K562 (cell line): ENCODE results near the gene CFAP251. TPM values are rescaled to one million over a fixed set of nuclear protein-coding genes. Genes with fewer than 3 reads are reported as not detected.

Experiments
- ATF1 ChIP-seq, 2 experiments: fragments of 450-650 bp in 1 of 2; IDR thresholded peaks; 2 replicates each; pipeline ENCODE4 v1.6.1; 2016; ENCODE audit warnings: missing compliant biosample characterization in 1 of 2, missing genetic modification characterization in 1 of 2
- BACH1 ChIP-seq: fragments of 200-800 bp; sonication (Bioruptor generic); IDR thresholded peaks from 2 replicates; pipeline ENCODE4 v1.6.1; 2016; ENCODE audit warnings: missing genetic modification characterization, missing compliant biosample characterization
- CEBPB ChIP-seq: fragments of 450-650 bp; IDR thresholded peaks from 2 replicates; pipeline ENCODE4 v1.6.1; 2016; ENCODE audit warnings: missing genetic modification characterization, missing compliant biosample characterization
- CTBP1 ChIP-seq: fragments of 450-650 bp; IDR thresholded peaks from 2 replicates; pipeline ENCODE4 v1.6.1; 2016; ENCODE audit warnings: borderline replicate concordance
- FOXA1 ChIP-seq: fragments of 450-650 bp; IDR thresholded peaks from 2 replicates; pipeline ENCODE4 v1.6.1; 2016; ENCODE audit warnings: mild to moderate bottlenecking, borderline replicate concordance
- GTF2F1 ChIP-seq: IDR thresholded peaks from 2 replicates; pipeline ENCODE4 v1.6.1; 2011; ENCODE audit warnings: low read depth, low read length, improper control_type of control experiment
- HMG20B ChIP-seq: fragments of 250-450 bp; sonication (Bioruptor Pico); IDR thresholded peaks from 2 replicates; pipeline ENCODE4 v1.5.0; 2021; ENCODE audit warnings: mild to moderate bottlenecking
- NCOA6 ChIP-seq: fragments of 450-650 bp; IDR thresholded peaks from 2 replicates; pipeline ENCODE4 v1.6.1; 2017; ENCODE audit warnings: mild to moderate bottlenecking
- PHF20 ChIP-seq: fragments of 450-650 bp; IDR thresholded peaks from 2 replicates; pipeline ENCODE4 v1.6.1; 2018; ENCODE audit not compliant: partially characterized antibody
- POLR2H ChIP-seq: IDR thresholded peaks from 2 replicates; pipeline ENCODE4 v1.6.1; 2016; ENCODE audit warnings: missing genetic modification characterization, low read depth, mild to moderate bottlenecking, control low read depth, missing compliant biosample characterization, moderate library complexity
- RB1 ChIP-seq: fragments of 450-650 bp; IDR thresholded peaks from 2 replicates; pipeline ENCODE4 v1.6.1; 2017; ENCODE audit warnings: low read depth, mild to moderate bottlenecking
- SIRT6 ChIP-seq: IDR thresholded peaks from one replicate; pipeline ENCODE4 v1.6.1; 2012; ENCODE audit warnings: low read depth, mild to moderate bottlenecking, control low read depth, inconsistent platforms, low read length, moderate library complexity
- ZBTB1 ChIP-seq: sonication (generic); formaldehyde crosslinking; IDR thresholded peaks from 2 replicates; pipeline ENCODE4 v1.8.1; 2023; ENCODE audit warnings: missing genetic modification reagents, low read depth, mild to moderate bottlenecking, borderline replicate concordance
- ZNF133 ChIP-seq: fragments of 250-450 bp; sonication (Bioruptor Pico); IDR thresholded peaks from 2 replicates; pipeline ENCODE4 v1.4.0; 2020; ENCODE audit warnings: mild to moderate bottlenecking
- ZNF3 ChIP-seq: fragments of 250-450 bp; sonication (Bioruptor Pico); IDR thresholded peaks from 2 replicates; pipeline ENCODE4 v1.5.0; 2021; ENCODE audit warnings: mild to moderate bottlenecking, moderate library complexity
- ZNF41 ChIP-seq: fragments of 250-450 bp; sonication (Bioruptor Pico); conservative IDR thresholded peaks from 2 replicates; pipeline ENCODE4 v1.4.0; 2020; ENCODE audit warnings: mild to moderate bottlenecking
- ZNF766 ChIP-seq: fragments of 200-800 bp; sonication (Bioruptor generic); conservative IDR thresholded peaks from 2 replicates; pipeline ENCODE4 v1.6.1; 2016; ENCODE audit warnings: missing genetic modification characterization, missing compliant biosample characterization
- polyA plus RNA-seq, 8 experiments: library from polyadenylated mRNA; depleted of rRNA in 4 of 8; stranded (reverse) in 5 of 8; unstranded in 3 of 8; fragments of >200 nt; fragmentation: Nextera tagmentation in 2 of 8; fragmentation: Illumina TruSeq in 1 of 8; extraction: Ambion mirVana in 2 of 8; extraction: Trizol in 1 of 8; gene quantifications; 2 replicates each; pipeline versions ENCODE4 v1.2.1 to v1.2.3, GENCODE V29; 2011 to 2014; ENCODE audit warnings: inconsistent platforms in 1 of 8, missing spikeins in 1 of 8
- total RNA-seq, 7 experiments: library from RNA; depleted of rRNA in 6 of 7; stranded (reverse); fragments of >200 nt in 6 of 7; fragmentation: Illumina TruSeq in 2 of 7; extraction: Trizol in 2 of 7; gene quantifications; 2 replicates each; pipeline versions ENCODE4 v1.2.1 to v1.2.3, GENCODE V29; 2011 to 2021; ENCODE audit warnings: low replicate concordance in 1 of 7
- TF ChIP-seq, protein P1 (sequence below): fragments of 250-450 bp; sonication (Bioruptor Pico); IDR thresholded peaks from 2 replicates; pipeline ENCODE4 v1.4.0; 2020
- TF ChIP-seq, protein P2 (sequence below): sonication (generic); formaldehyde crosslinking; IDR thresholded peaks from 2 replicates; pipeline ENCODE4 v1.8.0; 2022; ENCODE audit warnings: mild to moderate bottlenecking, low read depth, missing genetic modification reagents
- TF ChIP-seq, protein P3 (sequence below), 2 experiments: IDR thresholded peaks; 2 replicates each; pipeline ENCODE4 v1.6.1; 2011; ENCODE audit warnings: borderline replicate concordance in 1 of 2, control low read depth in 1 of 2, low read depth in 1 of 2, low read length in 1 of 2, mild to moderate bottlenecking in 1 of 2, mixed read lengths in 1 of 2, moderate library complexity in 1 of 2; ENCODE audit not compliant: insufficient read depth in 1 of 2, insufficient read length in 1 of 2, poor library complexity in 1 of 2, severe bottlenecking in 1 of 2; ENCODE audit errors: extremely low read depth in 1 of 2

CFAP251 gene
- total and polyA plus RNA-seq, 9 of the 15 experiments (the other 6 are each of a cell fraction or from before 2014, with no cell fraction given): 16.6 to 31.0 (median 19.1) TPM

DNA sequence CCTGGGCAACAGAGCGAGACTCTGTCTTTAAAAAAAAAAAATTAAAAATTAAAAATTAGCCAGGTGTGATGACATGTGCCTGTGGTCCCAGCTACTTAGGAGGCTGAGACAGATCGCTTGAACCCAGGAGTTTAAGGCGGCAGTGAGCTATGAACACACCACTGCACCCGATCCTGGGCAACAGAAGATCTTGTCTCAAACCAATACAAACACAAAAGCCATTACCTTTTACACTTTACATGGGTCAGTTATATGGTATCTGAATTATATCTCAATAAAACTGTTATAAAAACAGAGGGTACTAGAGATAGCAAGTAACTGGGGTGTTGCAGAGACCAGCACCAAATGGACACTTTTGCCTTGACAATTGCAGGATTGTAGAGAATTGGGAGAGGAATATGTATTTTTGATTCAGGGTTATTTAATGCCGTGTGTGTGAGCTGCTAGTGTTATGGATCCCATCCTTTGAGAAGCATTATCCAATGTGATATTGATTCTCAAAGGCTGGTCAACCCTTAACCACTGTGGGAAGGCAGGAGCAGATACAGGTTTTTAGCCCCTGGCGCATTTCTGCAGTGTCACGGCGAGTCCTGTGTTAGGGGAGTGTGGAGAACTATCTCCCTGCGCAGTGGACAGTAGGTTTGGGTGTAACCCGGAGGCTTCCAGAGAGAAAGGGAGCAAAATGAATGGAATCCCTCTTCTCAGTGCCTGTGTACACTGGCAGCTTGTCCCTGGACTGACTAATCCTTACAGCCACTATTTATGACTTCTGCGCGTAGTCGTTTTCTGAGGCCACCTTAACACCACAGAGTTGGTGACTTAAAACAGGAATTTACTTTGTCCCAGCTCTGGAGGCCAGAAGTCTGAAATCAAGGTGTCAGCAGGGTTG lies 25.5 kb upstream of the CFAP251 start (continued):
- TF ChIP-seq, protein P1, sequence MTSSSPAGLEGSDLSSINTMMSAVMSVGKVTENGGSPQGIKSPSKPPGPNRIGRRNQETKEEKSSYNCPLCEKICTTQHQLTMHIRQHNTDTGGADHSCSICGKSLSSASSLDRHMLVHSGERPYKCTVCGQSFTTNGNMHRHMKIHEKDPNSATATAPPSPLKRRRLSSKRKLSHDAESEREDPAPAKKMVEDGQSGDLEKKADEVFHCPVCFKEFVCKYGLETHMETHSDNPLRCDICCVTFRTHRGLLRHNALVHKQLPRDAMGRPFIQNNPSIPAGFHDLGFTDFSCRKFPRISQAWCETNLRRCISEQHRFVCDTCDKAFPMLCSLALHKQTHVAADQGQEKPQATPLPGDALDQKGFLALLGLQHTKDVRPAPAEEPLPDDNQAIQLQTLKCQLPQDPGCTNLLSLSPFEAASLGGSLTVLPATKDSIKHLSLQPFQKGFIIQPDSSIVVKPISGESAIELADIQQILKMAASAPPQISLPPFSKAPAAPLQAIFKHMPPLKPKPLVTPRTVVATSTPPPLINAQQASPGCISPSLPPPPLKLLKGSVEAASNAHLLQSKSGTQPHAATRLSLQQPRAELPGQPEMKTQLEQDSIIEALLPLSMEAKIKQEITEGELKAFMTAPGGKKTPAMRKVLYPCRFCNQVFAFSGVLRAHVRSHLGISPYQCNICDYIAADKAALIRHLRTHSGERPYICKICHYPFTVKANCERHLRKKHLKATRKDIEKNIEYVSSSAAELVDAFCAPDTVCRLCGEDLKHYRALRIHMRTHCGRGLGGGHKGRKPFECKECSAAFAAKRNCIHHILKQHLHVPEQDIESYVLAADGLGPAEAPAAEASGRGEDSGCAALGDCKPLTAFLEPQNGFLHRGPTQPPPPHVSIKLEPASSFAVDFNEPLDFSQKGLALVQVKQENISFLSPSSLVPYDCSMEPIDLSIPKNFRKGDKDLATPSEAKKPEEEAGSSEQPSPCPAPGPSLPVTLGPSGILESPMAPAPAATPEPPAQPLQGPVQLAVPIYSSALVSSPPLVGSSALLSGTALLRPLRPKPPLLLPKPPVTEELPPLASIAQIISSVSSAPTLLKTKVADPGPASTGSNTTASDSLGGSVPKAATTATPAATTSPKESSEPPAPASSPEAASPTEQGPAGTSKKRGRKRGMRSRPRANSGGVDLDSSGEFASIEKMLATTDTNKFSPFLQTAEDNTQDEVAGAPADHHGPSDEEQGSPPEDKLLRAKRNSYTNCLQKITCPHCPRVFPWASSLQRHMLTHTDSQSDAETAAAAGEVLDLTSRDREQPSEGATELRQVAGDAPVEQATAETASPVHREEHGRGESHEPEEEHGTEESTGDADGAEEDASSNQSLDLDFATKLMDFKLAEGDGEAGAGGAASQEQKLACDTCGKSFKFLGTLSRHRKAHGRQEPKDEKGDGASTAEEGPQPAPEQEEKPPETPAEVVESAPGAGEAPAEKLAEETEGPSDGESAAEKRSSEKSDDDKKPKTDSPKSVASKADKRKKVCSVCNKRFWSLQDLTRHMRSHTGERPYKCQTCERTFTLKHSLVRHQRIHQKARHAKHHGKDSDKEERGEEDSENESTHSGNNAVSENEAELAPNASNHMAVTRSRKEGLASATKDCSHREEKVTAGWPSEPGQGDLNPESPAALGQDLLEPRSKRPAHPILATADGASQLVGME (CRISPR knock-in tag): no peak
- TF ChIP-seq BACH1 (tag) (peak; percentile 27; the same call in 1 of the 2 replicates), HMG20B (CRISPR knock-in tag) (no peak), POLR2H (tag) (no peak), PHF20 (peak; percentile 33), CEBPB (no peak), ATF1 (CRISPR knock-in tag; IDR thresholded peaks at IDR 0.05) (no peak), ATF1 (tag; IDR thresholded peaks at IDR 0.05) (no peak), NCOA6 (no peak), GTF2F1 (no peak), SIRT6 (no peak), CTBP1 (0 out of 2 replicates have a peak, but pooled peaks have one; percentile 15), ZNF41 (no peak), RB1 (no peak; the same call in 1 of the 2 replicates), ZNF3 (CRISPR knock-in tag) (no peak), ZNF766 (CRISPR knock-in tag) (peak; percentile 30; the same call in 1 of the 2 replicates), FOXA1 (no peak), ZBTB1 (CRISPR knock-in tag) (no peak), ZNF133 (no peak)
- TF ChIP-seq, protein P2, sequence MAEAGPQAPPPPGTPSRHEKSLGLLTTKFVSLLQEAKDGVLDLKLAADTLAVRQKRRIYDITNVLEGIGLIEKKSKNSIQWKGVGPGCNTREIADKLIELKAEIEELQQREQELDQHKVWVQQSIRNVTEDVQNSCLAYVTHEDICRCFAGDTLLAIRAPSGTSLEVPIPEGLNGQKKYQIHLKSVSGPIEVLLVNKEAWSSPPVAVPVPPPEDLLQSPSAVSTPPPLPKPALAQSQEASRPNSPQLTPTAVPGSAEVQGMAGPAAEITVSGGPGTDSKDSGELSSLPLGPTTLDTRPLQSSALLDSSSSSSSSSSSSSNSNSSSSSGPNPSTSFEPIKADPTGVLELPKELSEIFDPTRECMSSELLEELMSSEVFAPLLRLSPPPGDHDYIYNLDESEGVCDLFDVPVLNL: no peak
- TF ChIP-seq, protein P3, sequence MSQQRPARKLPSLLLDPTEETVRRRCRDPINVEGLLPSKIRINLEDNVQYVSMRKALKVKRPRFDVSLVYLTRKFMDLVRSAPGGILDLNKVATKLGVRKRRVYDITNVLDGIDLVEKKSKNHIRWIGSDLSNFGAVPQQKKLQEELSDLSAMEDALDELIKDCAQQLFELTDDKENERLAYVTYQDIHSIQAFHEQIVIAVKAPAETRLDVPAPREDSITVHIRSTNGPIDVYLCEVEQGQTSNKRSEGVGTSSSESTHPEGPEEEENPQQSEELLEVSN (IDR thresholded peaks at IDR 0.05; ENCODE audit: borderline replicate concordance in 1 of 2, extremely low read depth in 1 of 2, insufficient read depth in 1 of 2, insufficient read length in 1 of 2, low read depth in 1 of 2, low read length in 1 of 2, poor library complexity in 1 of 2, severe bottlenecking in 1 of 2): peak in 1 of 2 experiments; percentile 6
